GM19193 (cell line): ENCODE data around the gene GATC.

Experiments used
- POLR2A ChIP-seq: IDR thresholded peaks from 4 replicates; pipeline ENCODE4 v1.6.1; 2011; ENCODE audit not compliant: insufficient read depth, insufficient read length; ENCODE audit errors: extremely low read depth

Gene GATC

GRCh38 chr12:120480211-120480610 lies 34.0 kb downstream of the GATC start:
- TF ChIP-seq POLR2A, result no peak

GRCh38 chr12:120481022-120481767 lies 35.0 kb downstream of the GATC start:
- no peak for TF ChIP-seq POLR2A

- TF ChIP-seq POLR2A, result no peak
Observed at GRCh38 chr12:120483621-120484020, 37.4 kb downstream of the GATC start.

GRCh38 chr12:120485961-120486881 lies 40.0 kb downstream of the GATC start:
- no peak for TF ChIP-seq POLR2A

- TF ChIP-seq POLR2A, result no peak
Observed at GRCh38 chr12:120488057-120488640, 41.9 kb downstream of the GATC start.

- TF ChIP-seq POLR2A, result no peak
Observed at GRCh38 chr12:120489018-120489417, 42.8 kb downstream of the GATC start.

GRCh38 chr12:120490325-120490724 lies 44.1 kb downstream of the GATC start:
- no peak for TF ChIP-seq POLR2A

- no peak for TF ChIP-seq POLR2A
Observed at GRCh38 chr12:120490833-120491512, 44.7 kb downstream of the GATC start.

- no peak for TF ChIP-seq POLR2A
Observed at GRCh38 chr12:120495186-120495730, 49.0 kb downstream of the GATC start.

GRCh38 chr12:120495731-120496412 lies 49.6 kb downstream of the GATC start, which contains the start of gene DYNLL1:
TSS of gene DYNLL1 (plus strand) at chr12:120496113. CDS start at chr12:120496422, 309 bp downstream.
- TF ChIP-seq POLR2A, result peak; percentile 97

GRCh38 chr12:120496413-120497340 lies 50.4 kb downstream of the GATC start:
- no peak for TF ChIP-seq POLR2A

GRCh38 chr12:120497524-120498150 lies 51.4 kb downstream of the GATC start:
- no peak for TF ChIP-seq POLR2A
